ENCODE measurements around the gene PIGM.

- TF ChIP-seq CTCF (IDR thresholded peaks at IDR 0.05) (no peak), POLR2A (IDR thresholded peaks at IDR 0.05) (no peak)
Observed at GRCh38 chr1:160021376-160022074, 10.3 kb downstream of the PIGM start.
